ENCODE measurements around the gene IMPG2. TPM values are rescaled to one million over a fixed set of nuclear protein-coding genes. Genes with fewer than 3 reads are reported as not detected.

IMPG2 gene
- total RNA-seq, 4 donors from 2014 or later = 0.62 to 0.96 (median 0.81) TPM

- Histone ChIP-seq H3K9me3 (no peaks in the 10 kb centered on the region), H3K4me1 (no peaks in the 10 kb centered on the region), H3K27ac (no peak overlapping the region), H3K4me3 (no peak overlapping the region), H3K27me3 (no peaks in the 10 kb centered on the region), H3K36me3 (no peaks in the 10 kb centered on the region)
- TF ChIP-seq POLR2AphosphoS5 (IDR thresholded peaks at IDR 0.05) (no peak), CTCF (IDR thresholded peaks at IDR 0.05) (no peak), POLR2A (IDR thresholded peaks at IDR 0.05) (no peak)
- 67 to 100% methylated on average over 1 to 2 of the region's 2 CpGs for WGBS, 2 donors (ENCODE audit: low coverage in 1 of 2)
- ATAC-seq = no peak
Measured at GRCh38 chr3:101212730-101213129, 107.6 kb downstream of the IMPG2 start.

GRCh38 chr3:101204246-101204645, 116.1 kb downstream of the IMPG2 start:
- 29 to 30% methylated on average over 2 of the region's 2 CpGs for WGBS, 2 donors (ENCODE audit: low coverage in 1 of 2)
- H3K4me1 ChIP-seq = peaks cover 0 to 28% (median 0%) of the 10 kb centered on the region in 3 donors
- ATAC-seq = no peak
- no peaks in the 10 kb centered on the region for H3K36me3 ChIP-seq
- H3K27me3 ChIP-seq = no peaks in the 10 kb centered on the region
- TF ChIP-seq POLR2AphosphoS5 (IDR thresholded peaks at IDR 0.05) (no peak), POLR2A (IDR thresholded peaks at IDR 0.05) (no peak), CTCF (IDR thresholded peaks at IDR 0.05) (no peak), EP300 (IDR thresholded peaks at IDR 0.05) (no peak)
- H3K9me3 ChIP-seq = no peaks in the 10 kb centered on the region
- no peak overlapping the region for H3K4me3 ChIP-seq
- peak overlapping the region in 1 of 4 donors; percentile 51 for H3K27ac ChIP-seq

GRCh38 chr3:101203411-101203810, 117.0 kb downstream of the IMPG2 start:
- Histone ChIP-seq H3K27ac (no peak overlapping the region), H3K4me1 (peaks cover 0 to 28% (median 0%) of the 10 kb centered on the region in 3 donors), H3K27me3 (no peaks in the 10 kb centered on the region), H3K9me3 (no peaks in the 10 kb centered on the region), H3K4me3 (no peak overlapping the region), H3K36me3 (no peaks in the 10 kb centered on the region)
- no peak for ATAC-seq
- TF ChIP-seq POLR2AphosphoS5 (IDR thresholded peaks at IDR 0.05) (no peak), POLR2A (IDR thresholded peaks at IDR 0.05) (no peak), EP300 (IDR thresholded peaks at IDR 0.05) (no peak), CTCF (IDR thresholded peaks at IDR 0.05) (no peak)
- WGBS, 2 donors (ENCODE audit: low coverage in 1 of 2) = 94 to 100% methylated on average over 1 to 4 of the region's 5 CpGs

GRCh38 chr3:101202640-101203039, 117.7 kb downstream of the IMPG2 start:
- Histone ChIP-seq H3K27me3 (no peaks in the 10 kb centered on the region), H3K9me3 (no peaks in the 10 kb centered on the region), H3K36me3 (no peaks in the 10 kb centered on the region), H3K4me3 (no peak overlapping the region), H3K27ac (no peak overlapping the region), H3K4me1 (peaks cover 0 to 28% (median 0%) of the 10 kb centered on the region in 3 donors)
- TF ChIP-seq EP300 (IDR thresholded peaks at IDR 0.05) (no peak), CTCF (IDR thresholded peaks at IDR 0.05) (no peak), POLR2A (IDR thresholded peaks at IDR 0.05) (no peak), POLR2AphosphoS5 (IDR thresholded peaks at IDR 0.05) (no peak)
- 73 to 75% methylated on average over 1 of the region's 1 CpG for whole genome bisulfite sequencing, 2 donors (ENCODE audit: low coverage in 1 of 2)
- ATAC-seq = no peak

GRCh38 chr3:101200461-101200860, 119.9 kb downstream of the IMPG2 start:
- peaks cover 0 to 34% (median 0%) of the 10 kb centered on the region in 3 donors for H3K4me1 ChIP-seq
- WGBS, 2 donors (ENCODE audit: low coverage in 1 of 2) = 32 to 52% methylated on average over 3 of the region's 3 CpGs
- H3K27ac ChIP-seq = no peak overlapping the region
- no peaks in the 10 kb centered on the region for H3K27me3 ChIP-seq
- H3K36me3 ChIP-seq = no peaks in the 10 kb centered on the region
- H3K9me3 ChIP-seq = no peaks in the 10 kb centered on the region
- TF ChIP-seq EP300 (IDR thresholded peaks at IDR 0.05) = no peak
- peak; percentile 18 for ATAC-seq
- no peak overlapping the region for H3K4me3 ChIP-seq
